ENCODE measurements around the gene NLK.

The NLK gene

DNA sequence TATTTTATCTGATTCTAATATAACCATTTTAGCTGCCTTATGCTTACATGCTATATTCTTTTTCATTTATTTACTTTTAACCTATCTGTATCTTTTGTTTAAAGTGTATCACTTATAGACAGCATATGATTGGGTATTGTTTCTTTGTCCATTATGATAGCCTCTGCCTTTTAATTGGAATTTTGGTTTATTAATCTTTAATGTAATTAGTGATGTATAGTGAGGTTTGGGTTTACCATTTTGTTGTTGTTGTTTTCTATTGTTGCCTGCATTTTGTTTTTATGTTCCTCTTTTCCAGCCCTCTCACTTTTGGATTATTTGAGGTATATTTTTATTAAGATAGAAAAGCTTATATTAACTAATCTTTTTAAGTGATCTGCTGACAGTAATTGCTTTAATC lies 59.4 kb downstream of the NLK start:
- H3K27me3 ChIP-seq (ENCODE audit: control insufficient read depth in 2 of 2, insufficient read depth in 2 of 2, low read length in 2 of 2): no peaks in the 10 kb centered on the region
- H3K4me3 ChIP-seq (ENCODE audit: low read length in 2 of 2): no peak overlapping the region
- no peaks in the 10 kb centered on the region for H3K9me3 ChIP-seq (ENCODE audit: control insufficient read depth in 2 of 2, low read length in 2 of 2)
- H3K36me3 ChIP-seq (ENCODE audit: control insufficient read depth in 2 of 2, insufficient read depth in 2 of 2, low read length in 2 of 2): no peaks in the 10 kb centered on the region
- no peak overlapping the region for H3K9ac ChIP-seq (ENCODE audit: low read depth in 1 of 2, low read length in 2 of 2)
- H3K27ac ChIP-seq (ENCODE audit: low read depth in 2 of 2, low read length in 2 of 2): no peak overlapping the region
- H3K4me1 ChIP-seq (ENCODE audit: control insufficient read depth in 2 of 2, insufficient read depth in 2 of 2, low read length in 2 of 2): no peaks in the 10 kb centered on the region

DNA sequence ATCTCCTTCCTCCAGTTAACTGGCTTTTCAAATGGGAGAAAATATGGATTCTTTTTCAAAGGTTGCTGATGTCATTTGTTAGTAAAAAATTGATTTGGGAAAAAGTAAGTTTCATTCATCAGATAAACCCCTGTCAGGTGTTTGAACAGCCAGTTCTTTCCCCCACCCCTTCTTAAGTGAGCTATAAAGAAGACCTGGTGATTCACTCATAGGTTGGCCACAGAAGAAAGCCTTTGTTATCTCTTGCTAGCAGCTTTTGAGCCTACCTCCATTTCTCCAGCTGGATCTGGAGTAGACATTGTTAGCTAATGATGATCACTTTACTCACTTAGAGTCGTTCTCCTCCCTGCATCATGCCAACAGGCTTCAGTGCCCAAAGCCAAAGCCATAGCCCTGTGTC lies 63.0 kb downstream of the NLK start:
- no peak overlapping the region for H3K27ac ChIP-seq (ENCODE audit: low read depth in 2 of 2, low read length in 2 of 2)
- no peaks in the 10 kb centered on the region for H3K9me3 ChIP-seq (ENCODE audit: control insufficient read depth in 2 of 2, low read length in 2 of 2)
- no peak overlapping the region for H3K4me3 ChIP-seq (ENCODE audit: low read length in 2 of 2)
- H3K27me3 ChIP-seq (ENCODE audit: control insufficient read depth in 2 of 2, insufficient read depth in 2 of 2, low read length in 2 of 2): no peaks in the 10 kb centered on the region
- H3K36me3 ChIP-seq (ENCODE audit: control insufficient read depth in 2 of 2, insufficient read depth in 2 of 2, low read length in 2 of 2): no peaks in the 10 kb centered on the region
- H3K9ac ChIP-seq (ENCODE audit: low read depth in 1 of 2, low read length in 2 of 2): no peak overlapping the region
- no peaks in the 10 kb centered on the region for H3K4me1 ChIP-seq (ENCODE audit: control insufficient read depth in 2 of 2, insufficient read depth in 2 of 2, low read length in 2 of 2)

DNA sequence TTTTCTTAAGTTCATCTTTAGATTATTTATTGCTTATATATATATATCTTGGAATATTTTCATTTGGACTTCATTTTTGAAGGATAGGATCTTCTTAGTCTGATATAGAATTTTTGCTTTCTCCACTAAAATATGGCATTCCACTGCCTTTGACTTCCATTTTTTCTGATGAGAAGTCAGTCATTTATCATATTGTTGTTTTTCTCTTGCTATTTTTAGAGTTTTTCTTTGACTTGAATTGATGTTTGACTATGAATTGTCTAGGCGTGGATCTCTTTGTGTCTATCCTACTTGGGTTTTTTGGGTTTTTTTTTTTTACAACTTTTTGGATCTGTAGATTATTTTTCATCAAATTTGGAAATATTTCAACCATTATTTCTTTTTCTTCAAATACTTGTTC lies 67.7 kb downstream of the NLK start:
- Histone ChIP-seq H3K4me1 (ENCODE audit: control insufficient read depth in 2 of 2, insufficient read depth in 2 of 2, low read length in 2 of 2) (peaks cover 2 to 3% of the 10 kb centered on the region in 2 donors), H3K27me3 (ENCODE audit: control insufficient read depth in 2 of 2, insufficient read depth in 2 of 2, low read length in 2 of 2) (no peaks in the 10 kb centered on the region), H3K4me3 (ENCODE audit: low read length in 2 of 2) (no peak overlapping the region), H3K9me3 (ENCODE audit: control insufficient read depth in 2 of 2, low read length in 2 of 2) (no peaks in the 10 kb centered on the region), H3K9ac (ENCODE audit: low read depth in 1 of 2, low read length in 2 of 2) (no peak overlapping the region), H3K27ac (ENCODE audit: low read depth in 2 of 2, low read length in 2 of 2) (no peak overlapping the region), H3K36me3 (ENCODE audit: control insufficient read depth in 2 of 2, insufficient read depth in 2 of 2, low read length in 2 of 2) (no peaks in the 10 kb centered on the region)

DNA sequence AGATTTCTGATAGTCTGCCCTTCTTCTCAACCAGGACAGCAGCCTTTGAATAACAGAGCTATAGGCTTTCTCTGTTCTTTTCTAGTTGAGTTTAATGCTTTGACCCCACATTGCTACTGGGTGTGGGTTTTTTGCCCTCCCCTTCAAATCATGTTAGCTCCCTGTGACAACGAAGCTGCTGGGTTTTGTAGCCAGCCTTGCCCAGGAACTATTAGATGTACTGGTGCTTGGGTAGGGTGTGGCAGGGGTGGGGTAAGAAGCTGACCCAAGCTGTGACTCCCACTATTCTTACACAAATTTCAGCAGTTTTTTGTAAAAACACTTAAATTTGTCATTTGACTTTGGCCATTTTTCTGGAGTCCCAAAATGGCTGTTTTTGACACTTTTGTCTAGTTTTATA lies 69.7 kb downstream of the NLK start:
- Histone ChIP-seq H3K9ac (ENCODE audit: low read depth in 1 of 2, low read length in 2 of 2) (no peak overlapping the region), H3K27ac (ENCODE audit: low read depth in 2 of 2, low read length in 2 of 2) (no peak overlapping the region)

DNA sequence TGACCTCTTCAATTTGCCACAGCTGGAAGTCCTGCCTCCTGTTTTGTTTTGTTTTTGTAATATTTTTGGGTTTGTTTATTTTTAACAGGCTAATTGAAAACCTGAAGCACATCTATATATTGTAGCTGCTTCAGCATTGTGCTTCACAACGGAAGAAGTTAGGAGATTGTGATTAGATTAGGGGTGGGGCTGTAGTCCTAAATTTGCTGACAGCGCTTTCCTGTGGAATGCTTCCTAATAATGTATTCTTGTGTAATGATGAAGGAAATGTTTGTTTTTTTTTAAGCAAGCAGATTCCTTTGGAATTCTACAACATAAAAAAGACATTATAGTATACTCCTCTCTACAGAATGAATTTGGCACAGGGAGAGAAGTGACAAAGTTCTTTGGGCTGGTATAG lies 70.1 kb downstream of the NLK start:
- H3K27ac ChIP-seq (ENCODE audit: low read depth in 2 of 2, low read length in 2 of 2): no peak overlapping the region
- no peaks in the 10 kb centered on the region for H3K36me3 ChIP-seq (ENCODE audit: control insufficient read depth in 2 of 2, insufficient read depth in 2 of 2, low read length in 2 of 2)
- no peak overlapping the region for H3K4me3 ChIP-seq (ENCODE audit: low read length in 2 of 2)
- no peak overlapping the region for H3K9ac ChIP-seq (ENCODE audit: low read depth in 1 of 2, low read length in 2 of 2)
- H3K27me3 ChIP-seq (ENCODE audit: control insufficient read depth in 2 of 2, insufficient read depth in 2 of 2, low read length in 2 of 2): no peaks in the 10 kb centered on the region
- no peaks in the 10 kb centered on the region for H3K9me3 ChIP-seq (ENCODE audit: control insufficient read depth in 2 of 2, low read length in 2 of 2)
- H3K4me1 ChIP-seq (ENCODE audit: control insufficient read depth in 2 of 2, insufficient read depth in 2 of 2, low read length in 2 of 2): peaks cover 2 to 3% of the 10 kb centered on the region in 2 donors

More for the DNA sequence above, 69.7 kb downstream of the NLK start:
- Histone ChIP-seq H3K36me3 (ENCODE audit: control insufficient read depth in 2 of 2, insufficient read depth in 2 of 2, low read length in 2 of 2) (no peaks in the 10 kb centered on the region), H3K27me3 (ENCODE audit: control insufficient read depth in 2 of 2, insufficient read depth in 2 of 2, low read length in 2 of 2) (no peaks in the 10 kb centered on the region), H3K4me1 (ENCODE audit: control insufficient read depth in 2 of 2, insufficient read depth in 2 of 2, low read length in 2 of 2) (peaks cover 2 to 3% of the 10 kb centered on the region in 2 donors), H3K9me3 (ENCODE audit: control insufficient read depth in 2 of 2, low read length in 2 of 2) (no peaks in the 10 kb centered on the region), H3K4me3 (ENCODE audit: low read length in 2 of 2) (no peak overlapping the region)

DNA sequence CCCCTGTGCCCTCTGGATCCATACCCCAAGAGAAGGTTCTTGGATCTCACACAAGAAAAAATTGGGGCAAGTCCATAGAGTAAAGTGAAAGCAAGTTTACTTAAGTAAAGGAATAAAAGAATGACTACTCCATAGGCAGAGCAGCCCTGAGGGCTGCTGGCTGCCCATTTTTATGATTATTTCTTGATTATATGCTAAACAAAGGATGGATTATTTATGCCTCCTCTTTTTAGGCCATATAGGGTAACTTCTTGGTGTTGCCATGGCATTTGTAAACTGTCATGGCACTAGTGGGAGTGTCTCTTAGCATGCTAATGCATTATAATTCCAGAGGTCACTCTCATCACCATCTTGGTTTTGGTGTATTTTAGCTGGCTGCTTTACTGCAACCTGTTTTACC lies 70.8 kb downstream of the NLK start:
- Histone ChIP-seq H3K9ac (ENCODE audit: low read depth in 1 of 2, low read length in 2 of 2) (no peak overlapping the region), H3K27ac (ENCODE audit: low read depth in 2 of 2, low read length in 2 of 2) (no peak overlapping the region), H3K36me3 (ENCODE audit: control insufficient read depth in 2 of 2, insufficient read depth in 2 of 2, low read length in 2 of 2) (no peaks in the 10 kb centered on the region), H3K27me3 (ENCODE audit: control insufficient read depth in 2 of 2, insufficient read depth in 2 of 2, low read length in 2 of 2) (no peaks in the 10 kb centered on the region), H3K9me3 (ENCODE audit: control insufficient read depth in 2 of 2, low read length in 2 of 2) (no peaks in the 10 kb centered on the region), H3K4me3 (ENCODE audit: low read length in 2 of 2) (no peak overlapping the region), H3K4me1 (ENCODE audit: control insufficient read depth in 2 of 2, insufficient read depth in 2 of 2, low read length in 2 of 2) (peaks cover 2 to 3% of the 10 kb centered on the region in 2 donors)

DNA sequence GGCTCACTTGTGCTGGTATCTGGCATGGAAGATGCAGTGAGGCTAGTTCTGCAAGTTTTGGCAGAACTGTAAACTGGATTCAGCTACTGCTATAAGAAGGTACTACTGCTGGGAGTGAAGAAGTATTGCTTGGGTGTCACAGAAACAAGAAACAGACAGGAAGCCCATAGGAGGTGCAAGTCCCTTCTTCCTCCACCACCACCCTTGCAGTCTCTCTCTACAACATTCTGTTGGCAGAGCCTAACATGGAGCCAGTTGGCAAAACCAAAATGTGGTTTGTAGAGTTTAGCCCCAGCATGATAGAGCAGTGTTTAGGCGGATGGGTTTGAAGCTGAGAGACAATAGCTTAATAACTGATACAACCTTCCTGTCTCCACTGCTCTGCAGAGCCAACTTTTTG lies 72.6 kb downstream of the NLK start:
- no peaks in the 10 kb centered on the region for H3K36me3 ChIP-seq (ENCODE audit: control insufficient read depth in 2 of 2, insufficient read depth in 2 of 2, low read length in 2 of 2)
- peaks cover 2 to 3% of the 10 kb centered on the region in 2 donors for H3K4me1 ChIP-seq (ENCODE audit: control insufficient read depth in 2 of 2, insufficient read depth in 2 of 2, low read length in 2 of 2)
- no peaks in the 10 kb centered on the region for H3K9me3 ChIP-seq (ENCODE audit: control insufficient read depth in 2 of 2, low read length in 2 of 2)
- H3K27me3 ChIP-seq (ENCODE audit: control insufficient read depth in 2 of 2, insufficient read depth in 2 of 2, low read length in 2 of 2): no peaks in the 10 kb centered on the region
- no peak overlapping the region for H3K27ac ChIP-seq (ENCODE audit: low read depth in 2 of 2, low read length in 2 of 2)
- no peak overlapping the region for H3K9ac ChIP-seq (ENCODE audit: low read depth in 1 of 2, low read length in 2 of 2)
- H3K4me3 ChIP-seq (ENCODE audit: low read length in 2 of 2): no peak overlapping the region

DNA sequence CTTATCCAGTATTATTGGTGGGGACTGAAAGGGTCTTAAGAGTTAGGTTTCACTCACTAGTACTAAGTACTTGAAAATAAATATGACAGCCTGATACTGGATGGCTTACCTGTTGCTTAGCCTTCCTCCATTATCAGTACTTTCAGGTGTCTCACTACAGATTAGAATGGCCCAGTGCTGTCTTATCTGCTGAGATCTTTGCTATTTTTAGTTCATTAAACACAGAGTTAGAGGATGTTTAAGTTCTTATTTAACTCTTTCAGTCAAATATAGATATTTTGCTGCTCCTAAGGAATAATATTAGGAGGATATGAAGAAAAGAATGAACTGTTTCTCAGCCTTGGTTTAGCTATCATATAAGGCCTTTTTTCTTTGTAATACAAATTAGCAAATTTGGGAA lies 74.8 kb downstream of the NLK start:
- Histone ChIP-seq H3K9ac (ENCODE audit: low read depth in 1 of 2, low read length in 2 of 2) (no peak overlapping the region), H3K36me3 (ENCODE audit: control insufficient read depth in 2 of 2, insufficient read depth in 2 of 2, low read length in 2 of 2) (no peaks in the 10 kb centered on the region), H3K27ac (ENCODE audit: low read depth in 2 of 2, low read length in 2 of 2) (no peak overlapping the region), H3K9me3 (ENCODE audit: control insufficient read depth in 2 of 2, low read length in 2 of 2) (no peaks in the 10 kb centered on the region), H3K27me3 (ENCODE audit: control insufficient read depth in 2 of 2, insufficient read depth in 2 of 2, low read length in 2 of 2) (no peaks in the 10 kb centered on the region), H3K4me1 (ENCODE audit: control insufficient read depth in 2 of 2, insufficient read depth in 2 of 2, low read length in 2 of 2) (peaks cover 0 to 2% of the 10 kb centered on the region in 2 donors), H3K4me3 (ENCODE audit: low read length in 2 of 2) (no peak overlapping the region)

DNA sequence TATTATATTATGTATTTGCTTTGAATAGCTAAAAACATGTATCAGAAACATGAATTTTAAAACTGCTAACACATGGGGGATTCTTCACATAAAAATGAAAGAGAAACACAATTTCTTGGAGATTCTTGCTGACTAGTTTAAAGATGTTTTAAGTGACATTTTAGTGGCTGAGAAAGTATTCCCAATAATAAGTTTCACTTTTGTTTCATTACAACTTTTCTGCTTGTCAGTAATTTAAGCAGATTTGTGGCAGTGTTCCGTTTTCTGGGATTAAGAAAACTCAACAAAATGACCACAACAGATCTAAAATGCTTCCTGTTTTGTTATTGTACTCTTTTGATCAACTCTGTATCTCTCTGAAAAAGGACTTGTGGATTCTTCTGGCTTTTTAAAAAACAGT lies 75.9 kb downstream of the NLK start:
- Histone ChIP-seq H3K9me3 (ENCODE audit: control insufficient read depth in 2 of 2, low read length in 2 of 2) (no peaks in the 10 kb centered on the region), H3K4me1 (ENCODE audit: control insufficient read depth in 2 of 2, insufficient read depth in 2 of 2, low read length in 2 of 2) (no peaks in the 10 kb centered on the region), H3K9ac (ENCODE audit: low read depth in 1 of 2, low read length in 2 of 2) (no peak overlapping the region), H3K4me3 (ENCODE audit: low read length in 2 of 2) (peak overlapping the region in 1 of 2 donors; percentile 1), H3K36me3 (ENCODE audit: control insufficient read depth in 2 of 2, insufficient read depth in 2 of 2, low read length in 2 of 2) (no peaks in the 10 kb centered on the region), H3K27ac (ENCODE audit: low read depth in 2 of 2, low read length in 2 of 2) (no peak overlapping the region), H3K27me3 (ENCODE audit: control insufficient read depth in 2 of 2, insufficient read depth in 2 of 2, low read length in 2 of 2) (no peaks in the 10 kb centered on the region)

DNA sequence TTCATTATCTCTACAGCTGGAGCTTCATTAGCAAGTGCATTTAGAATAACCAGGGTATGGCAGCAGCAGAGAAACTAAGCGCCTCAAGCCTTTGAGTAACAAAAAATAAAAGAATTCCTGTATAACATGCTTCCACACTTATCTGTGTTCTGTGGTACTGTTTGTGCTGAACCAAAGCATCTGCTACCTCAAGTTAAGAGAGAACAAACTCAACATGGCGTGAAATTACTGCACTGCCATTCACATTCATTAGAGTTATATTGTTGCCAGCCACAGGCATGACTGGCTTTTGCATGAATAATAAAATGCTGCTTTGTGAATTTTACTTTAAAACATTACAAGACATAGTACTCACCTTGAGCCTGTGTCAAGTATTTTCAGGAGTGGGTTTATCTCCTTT lies 76.6 kb downstream of the NLK start:
- Histone ChIP-seq H3K27ac (ENCODE audit: low read depth in 2 of 2, low read length in 2 of 2) (no peak overlapping the region), H3K27me3 (ENCODE audit: control insufficient read depth in 2 of 2, insufficient read depth in 2 of 2, low read length in 2 of 2) (no peaks in the 10 kb centered on the region), H3K4me1 (ENCODE audit: control insufficient read depth in 2 of 2, insufficient read depth in 2 of 2, low read length in 2 of 2) (no peaks in the 10 kb centered on the region), H3K4me3 (ENCODE audit: low read length in 2 of 2) (no peak overlapping the region), H3K36me3 (ENCODE audit: control insufficient read depth in 2 of 2, insufficient read depth in 2 of 2, low read length in 2 of 2) (no peaks in the 10 kb centered on the region), H3K9me3 (ENCODE audit: control insufficient read depth in 2 of 2, low read length in 2 of 2) (no peaks in the 10 kb centered on the region), H3K9ac (ENCODE audit: low read depth in 1 of 2, low read length in 2 of 2) (no peak overlapping the region)

DNA sequence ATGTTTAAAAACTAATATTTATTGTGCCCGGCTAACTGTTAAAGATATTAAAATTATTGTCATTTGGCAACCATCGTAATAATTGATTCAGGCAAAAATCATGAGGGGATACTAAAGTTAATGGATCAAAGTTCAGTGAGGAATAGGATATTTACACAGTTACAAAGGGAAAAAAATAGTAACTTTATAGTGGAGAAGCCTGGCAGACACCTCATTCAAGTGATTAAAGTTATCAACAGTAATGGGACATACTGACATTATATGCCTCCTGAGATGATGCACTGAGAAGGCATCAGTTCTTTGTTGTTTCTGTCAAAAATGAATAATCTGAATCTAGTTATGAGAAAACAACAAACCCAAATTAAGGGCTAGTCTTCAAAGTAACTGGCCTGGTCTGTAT lies 77.1 kb downstream of the NLK start:
- Histone ChIP-seq H3K27me3 (ENCODE audit: control insufficient read depth in 2 of 2, insufficient read depth in 2 of 2, low read length in 2 of 2) (no peaks in the 10 kb centered on the region), H3K36me3 (ENCODE audit: control insufficient read depth in 2 of 2, insufficient read depth in 2 of 2, low read length in 2 of 2) (no peaks in the 10 kb centered on the region), H3K9ac (ENCODE audit: low read depth in 1 of 2, low read length in 2 of 2) (no peak overlapping the region), H3K4me1 (ENCODE audit: control insufficient read depth in 2 of 2, insufficient read depth in 2 of 2, low read length in 2 of 2) (no peaks in the 10 kb centered on the region), H3K9me3 (ENCODE audit: control insufficient read depth in 2 of 2, low read length in 2 of 2) (no peaks in the 10 kb centered on the region), H3K27ac (ENCODE audit: low read depth in 2 of 2, low read length in 2 of 2) (no peak overlapping the region), H3K4me3 (ENCODE audit: low read length in 2 of 2) (no peak overlapping the region)

Data from mucosa of rectum (tissue), 2 donors.